Uterus (tissue), 4 donors: ENCODE data around the gene LAMA5. TPM values are rescaled to one million over a fixed set of nuclear protein-coding genes. Genes with fewer than 3 reads are reported as not detected.

Experiments
- DNase-seq, 2 donors: peaks; one replicate each; pipeline ENCODE4 v3.0.0-alpha.2; 2019 to 2020
- H3K27ac ChIP-seq, 2 donors: fragments of 200-600 bp; sonication (generic); 1 replicate in 1 of 2; 2 replicates in 1 of 2; pipeline ENCODE4 v1.5.1; 2016 to 2018
- H3K27me3 ChIP-seq, 2 donors: fragments of 200-600 bp; sonication (generic); one replicate each; pipeline ENCODE4 v1.5.1; 2018 to 2019; ENCODE audit warnings: control low read depth in 1 of 2
- H3K36me3 ChIP-seq, 2 donors: fragments of 200-600 bp; sonication (generic); one replicate each; pipeline ENCODE4 v1.5.1; 2019; ENCODE audit warnings: control low read depth in 1 of 2
- H3K4me1 ChIP-seq, 2 donors: fragments of 200-600 bp; sonication (generic); one replicate each; pipeline ENCODE4 v1.5.1; 2018 to 2019; ENCODE audit warnings: control low read depth in 1 of 2
- H3K4me3 ChIP-seq, 2 donors: fragments of 200-600 bp; sonication (generic); 1 replicate in 1 of 2; 2 replicates in 1 of 2; pipeline ENCODE4 v1.5.1; 2018 to 2019; ENCODE audit warnings: mild to moderate bottlenecking in 1 of 2
- H3K9me3 ChIP-seq, 2 donors: fragments of 200-600 bp; sonication (generic); one replicate each; pipeline ENCODE4 v1.5.1; 2019; ENCODE audit warnings: control low read depth in 1 of 2
- CTCF ChIP-seq, 4 experiments: fragments of 200-600 bp in 2 of 4; fragments of 450-650 bp in 2 of 4; sonication (generic) in 2 of 4; IDR thresholded peaks; one replicate each; pipeline ENCODE4 v1.5.1; 2016 to 2019; ENCODE audit warnings: antibody characterized with exemption in 4 of 4, mild to moderate bottlenecking in 2 of 4, moderate library complexity in 1 of 4
- POLR2A ChIP-seq, 2 donors: fragments of 450-650 bp; IDR thresholded peaks; one replicate each; pipeline ENCODE4 v1.6.1; 2016; ENCODE audit warnings: antibody characterized with exemption in 2 of 2, mild to moderate bottlenecking in 1 of 2, moderate library complexity in 1 of 2
- intact Hi-C: fragments of 100-400 bp; cut with DNase I; formaldehyde crosslinking; loops from one replicate; pipeline ENCODE4 v1.15.1; 2023; ENCODE audit warnings: low total_unique reads
- total RNA-seq, 4 donors: library from RNA; depleted of rRNA in 3 of 4; stranded (reverse); fragments of >200 nt in 3 of 4; gene quantifications; one replicate each; pipeline versions ENCODE4 v1.1.0 to v1.2.4, GENCODE V29; 2014 to 2023
- donor health status: DM: yes; HTN: yes; CAD: no.

The LAMA5 gene
- total RNA-seq, 4 donors from 2014 or later, result 50.6 to 375 (median 90.8) TPM

- H3K4me1 ChIP-seq, result peaks cover 0 to 10% of the 10 kb centered on the region in 2 donors
- H3K9me3 ChIP-seq, result no peaks in the 10 kb centered on the region
- intact Hi-C loops, result no loop called here
- no peak for TF ChIP-seq POLR2A (IDR thresholded peaks at IDR 0.05)
- no peak for TF ChIP-seq CTCF (IDR thresholded peaks at IDR 0.05)
- no peak overlapping the region for H3K4me3 ChIP-seq
- no peaks in the 10 kb centered on the region for H3K36me3 ChIP-seq
- no peaks in the 10 kb centered on the region for H3K27me3 ChIP-seq
- no peak overlapping the region for H3K27ac ChIP-seq
- no peak for DNase-seq
Observed at GRCh38 chr20:62350098-62350628, 16.9 kb downstream of the LAMA5 start.

GRCh38 chr20:62349556-62350097 lies 17.5 kb downstream of the LAMA5 start:
- intact Hi-C loops, result no loop called here
- no peak overlapping the region for H3K27ac ChIP-seq
- DNase-seq, result no peak
- TF ChIP-seq CTCF (IDR thresholded peaks at IDR 0.05) (no peak), POLR2A (IDR thresholded peaks at IDR 0.05) (no peak)
- no peaks in the 10 kb centered on the region for H3K36me3 ChIP-seq
- no peak overlapping the region for H3K4me3 ChIP-seq
- no peaks in the 10 kb centered on the region for H3K9me3 ChIP-seq
- peaks cover 0 to 5% of the 10 kb centered on the region in 2 donors for H3K4me1 ChIP-seq
- H3K27me3 ChIP-seq, result no peaks in the 10 kb centered on the region

- DNase-seq, result no peak
- H3K27me3 ChIP-seq, result no peaks in the 10 kb centered on the region
- intact Hi-C loops, result no loop called here
- H3K36me3 ChIP-seq, result no peaks in the 10 kb centered on the region
- no peaks in the 10 kb centered on the region for H3K4me1 ChIP-seq
- H3K27ac ChIP-seq, result no peak overlapping the region
- no peaks in the 10 kb centered on the region for H3K9me3 ChIP-seq
- TF ChIP-seq POLR2A (IDR thresholded peaks at IDR 0.05) (no peak), CTCF (IDR thresholded peaks at IDR 0.05) (no peak)
- no peak overlapping the region for H3K4me3 ChIP-seq
Observed at GRCh38 chr20:62348604-62349003, 18.5 kb downstream of the LAMA5 start.

- H3K27ac ChIP-seq, result no peak overlapping the region
- intact Hi-C loops, result no loop called here
- TF ChIP-seq POLR2A (IDR thresholded peaks at IDR 0.05) (no peak), CTCF (IDR thresholded peaks at IDR 0.05) (no peak)
- no peaks in the 10 kb centered on the region for H3K9me3 ChIP-seq
- no peaks in the 10 kb centered on the region for H3K27me3 ChIP-seq
- H3K36me3 ChIP-seq, result no peaks in the 10 kb centered on the region
- no peaks in the 10 kb centered on the region for H3K4me1 ChIP-seq
- DNase-seq, result no peak
- H3K4me3 ChIP-seq, result no peak overlapping the region
Observed at GRCh38 chr20:62347445-62347844, 19.7 kb downstream of the LAMA5 start.

- H3K36me3 ChIP-seq, result no peaks in the 10 kb centered on the region
- no peak for TF ChIP-seq POLR2A (IDR thresholded peaks at IDR 0.05)
- no peak for TF ChIP-seq CTCF (IDR thresholded peaks at IDR 0.05)
- no peaks in the 10 kb centered on the region for H3K9me3 ChIP-seq
- no peaks in the 10 kb centered on the region for H3K27me3 ChIP-seq
- H3K27ac ChIP-seq, result no peak overlapping the region
- no peak for DNase-seq
- intact Hi-C loops, result no loop called here
- H3K4me3 ChIP-seq, result no peak overlapping the region
- H3K4me1 ChIP-seq, result no peaks in the 10 kb centered on the region
Observed at GRCh38 chr20:62347151-62347404, 20.0 kb downstream of the LAMA5 start.
